GM18951 (cell line): ENCODE measurements around the gene RAB6D.
"Not testable (repeated sequence)": the region's sequence is repeated elsewhere in the genome, so short reads cannot be mapped to it uniquely, and the experiment has no call there.

ENCODE experiments used
- POLR2A ChIP-seq: IDR thresholded peaks from 4 replicates; pipeline ENCODE4 v1.6.1; 2011; ENCODE audit warnings: mild to moderate bottlenecking; ENCODE audit not compliant: insufficient read length, insufficient read depth; ENCODE audit errors: extremely low read depth
- in situ Hi-C: fragments of 300-500 bp; cut with MboI; formaldehyde crosslinking; loops from one replicate; pipeline ENCODE4 v1.12.0; 2022; ENCODE audit warnings: low sequenced_read_pairs, mixed read lengths, inconsistent platforms; ENCODE audit not compliant: unreplicated experiment

RAB6D gene

DNA sequence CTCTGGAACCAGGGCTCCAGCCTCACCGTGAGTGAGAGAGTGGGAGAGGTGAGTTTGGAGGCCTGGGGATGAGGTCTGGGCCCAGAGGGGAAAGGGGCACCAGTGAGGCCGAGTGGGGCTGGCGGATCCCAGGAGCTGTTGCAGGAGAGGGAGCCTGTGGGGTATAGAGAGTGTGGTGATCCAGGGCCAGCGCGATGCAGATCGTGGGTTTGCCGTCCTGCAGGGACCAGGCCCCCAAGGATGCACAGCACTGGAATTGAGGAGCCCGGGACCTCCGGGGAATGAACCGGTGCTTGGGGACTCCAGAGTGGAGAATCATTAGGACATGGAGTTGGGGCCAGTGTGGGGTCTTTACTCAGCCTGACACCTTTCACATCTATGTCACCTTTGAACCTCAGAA is 25.7 kb upstream of the RAB6D start:
- TF ChIP-seq POLR2A = no peak

DNA sequence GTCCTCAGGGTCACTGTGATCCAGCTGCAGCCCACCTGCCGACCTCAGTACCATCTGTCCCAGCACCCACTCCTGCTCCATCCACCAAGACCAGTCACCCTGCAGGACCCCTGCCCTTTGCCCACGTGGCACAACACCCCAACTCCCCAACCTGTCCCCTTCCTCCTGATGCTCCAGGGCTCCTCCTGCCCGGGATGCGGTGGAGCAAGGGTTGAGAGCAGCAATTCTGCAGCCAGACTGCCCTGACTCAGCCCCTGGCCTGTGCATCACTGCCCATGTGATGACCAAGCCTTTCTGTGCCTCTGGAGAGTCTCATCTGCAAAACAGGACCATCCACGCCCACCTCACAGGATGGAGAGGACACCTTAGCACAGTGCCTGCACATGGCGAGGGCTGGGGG is 24.9 kb upstream of the RAB6D start:
- in situ Hi-C loops = not testable (repeated sequence)

More for the DNA sequence above, 25.7 kb upstream of the RAB6D start:
- in situ Hi-C loops = no loop called here

DNA sequence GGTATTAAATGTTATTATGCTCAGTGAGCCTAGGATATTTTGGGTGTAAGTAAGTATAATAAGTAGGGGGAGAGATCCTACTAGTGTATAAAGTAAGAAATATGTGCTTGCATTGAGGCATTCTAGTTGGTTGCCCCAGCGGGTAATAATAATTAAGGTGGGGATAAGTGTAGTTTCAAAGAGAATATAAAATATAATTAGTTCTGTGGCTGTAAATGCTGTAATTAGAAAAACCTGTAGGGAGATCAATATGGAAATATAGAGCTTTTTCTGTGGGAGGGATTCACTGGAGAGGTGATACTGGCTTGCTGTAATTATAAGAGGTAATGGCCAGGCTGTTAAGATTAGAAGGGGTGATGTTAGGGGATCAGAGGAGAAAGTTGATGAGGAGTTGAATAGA is 9.1 kb upstream of the RAB6D start:
- in situ Hi-C loops = loop anchor here (5.0 kb wide), 1 partner anchor 1096 kb away; no protein-coding TSS in a partner anchor

DNA sequence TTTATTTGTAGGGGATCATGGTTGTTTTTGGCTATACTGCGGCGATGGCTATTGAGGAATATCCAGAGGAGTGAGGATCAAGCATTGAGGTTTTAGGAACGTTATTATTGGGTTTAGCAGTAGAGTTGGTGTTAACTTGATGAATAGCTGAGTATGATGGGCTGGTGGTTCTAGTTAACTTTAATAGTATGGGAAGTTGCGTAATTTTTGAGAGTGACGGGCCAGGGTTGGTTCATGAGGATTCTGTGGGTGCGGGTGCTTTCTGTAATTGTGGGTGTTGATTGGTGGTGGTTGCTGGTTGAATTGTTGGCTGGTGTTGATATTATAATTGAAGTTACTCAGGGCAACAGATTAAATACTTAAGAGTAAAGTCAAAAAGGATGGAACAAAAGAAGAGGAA is 6.0 kb upstream of the RAB6D start:
- in situ Hi-C loops = loop anchor here (5.0 to 10.0 kb wide), 2 partner anchors 1093 to 1385 kb away; no protein-coding TSS in a partner anchor
- TF ChIP-seq POLR2A = no peak

DNA sequence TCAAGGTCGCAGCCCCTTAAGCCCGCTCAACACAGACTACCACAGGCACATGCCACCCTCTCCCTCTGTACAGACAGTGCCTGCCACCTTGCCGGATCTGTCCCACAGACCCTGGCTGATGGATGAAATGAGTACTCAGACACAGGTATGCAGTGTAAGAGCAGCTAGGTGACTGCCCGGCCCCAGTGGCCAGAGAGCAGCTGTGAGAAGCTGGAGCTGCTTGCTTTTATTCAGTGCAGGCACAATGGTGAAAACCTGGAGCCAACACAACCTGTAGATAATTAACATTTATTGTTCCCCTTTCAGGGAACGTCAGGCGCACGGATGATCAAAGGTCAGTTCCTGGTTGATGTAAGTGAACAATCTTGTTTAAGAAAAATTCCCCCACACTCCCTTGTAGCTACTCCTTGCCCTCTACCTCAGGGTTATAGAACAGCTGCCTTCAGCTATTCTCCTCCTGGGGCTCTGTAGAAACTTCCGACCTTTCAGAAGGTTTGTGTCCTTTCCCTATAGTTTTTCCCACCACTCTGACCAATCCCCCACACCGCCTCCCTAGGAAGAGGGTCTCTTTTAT is 4.6 kb upstream of the RAB6D start:
- in situ Hi-C loops = loop anchor here (10.0 kb wide), 1 partner anchor 1384 kb away; no protein-coding TSS in a partner anchor

DNA sequence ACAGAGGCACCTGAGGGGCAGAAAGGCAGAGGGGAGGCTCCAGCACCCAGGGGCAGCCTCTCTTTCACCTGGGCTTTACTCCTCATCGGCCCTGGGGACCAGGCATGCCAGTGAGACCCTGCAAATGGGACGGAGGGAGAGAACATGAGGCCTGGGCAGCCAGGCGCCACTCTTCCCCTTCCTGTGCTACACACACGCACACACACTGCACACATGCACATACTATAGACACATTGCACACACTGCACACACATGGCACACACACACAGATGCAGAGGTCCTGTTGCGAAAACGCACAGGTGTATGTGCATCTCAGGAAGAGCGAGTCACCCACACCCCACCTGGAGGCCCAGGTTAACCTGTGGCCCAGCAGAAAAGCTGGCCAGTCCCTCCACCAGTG is 3.4 kb upstream of the RAB6D start:
- in situ Hi-C loops = loop anchor here (10.0 kb wide), 1 partner anchor 1383 kb away; no protein-coding TSS in a partner anchor
- TF ChIP-seq POLR2A = no peak

DNA sequence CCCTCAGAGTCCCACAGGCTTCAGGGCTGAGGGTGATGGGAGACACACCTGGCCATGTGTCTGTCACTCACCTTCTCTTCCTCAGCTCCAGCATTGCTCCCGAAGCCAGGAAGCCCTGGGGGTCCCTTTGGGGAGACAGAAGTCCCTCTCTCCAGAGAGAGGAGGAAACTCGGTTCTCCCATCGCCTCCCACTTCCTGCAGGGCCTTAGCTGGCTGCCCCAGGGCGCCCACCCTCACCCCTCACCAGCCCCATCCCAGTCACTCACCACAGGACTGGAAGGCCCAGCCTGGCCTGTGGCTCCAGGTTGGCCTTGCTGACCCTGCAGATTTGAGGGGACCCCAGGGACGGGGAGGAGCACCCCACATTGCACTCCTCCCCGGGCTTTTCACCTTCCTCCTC is 2.7 kb upstream of the RAB6D start:
- in situ Hi-C loops = loop anchor here (10.0 kb wide), 1 partner anchor 1382 kb away; no protein-coding TSS in a partner anchor

DNA sequence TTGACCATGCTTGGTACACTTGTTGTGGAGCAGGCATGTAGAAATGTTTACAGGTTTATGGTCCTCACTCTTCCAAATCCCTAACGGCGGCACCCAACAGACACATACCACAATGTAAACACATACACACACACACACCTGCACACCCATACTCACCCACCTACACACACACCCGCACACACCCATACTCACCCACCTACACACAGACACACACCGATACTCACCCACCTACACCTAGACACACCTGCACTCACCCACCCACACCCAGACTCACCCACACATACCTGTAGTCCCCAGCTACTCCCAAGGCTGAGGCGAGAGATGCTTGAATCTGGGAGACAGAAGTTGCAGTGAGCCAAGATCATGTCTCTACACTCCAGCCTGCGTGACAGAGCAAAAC is 1.5 kb upstream of the RAB6D start:
- in situ Hi-C loops = loop anchor here (10.0 kb wide), 1 partner anchor 1381 kb away; no protein-coding TSS in a partner anchor
- TF ChIP-seq POLR2A = no peak

More for the DNA sequence above, 2.7 kb upstream of the RAB6D start:
- TF ChIP-seq POLR2A = no peak

DNA sequence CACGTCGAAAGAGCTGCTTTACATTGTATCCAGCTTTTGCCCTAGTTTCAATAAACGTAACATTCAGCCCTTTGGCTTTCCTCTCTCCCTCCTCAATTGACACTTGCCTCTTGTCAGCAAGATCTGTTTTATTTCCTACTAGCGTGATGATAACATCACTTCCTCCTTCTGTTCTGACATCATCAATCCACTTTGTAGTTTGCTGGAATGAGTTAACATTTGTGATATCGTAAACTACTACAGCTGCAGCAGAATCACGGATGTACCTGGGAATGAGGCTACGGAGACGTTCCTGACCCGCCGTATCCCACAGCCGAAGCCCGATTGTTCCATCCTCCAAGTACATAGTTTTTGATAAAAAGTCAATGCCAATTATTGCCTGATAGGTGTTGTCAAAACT is 755 bp downstream of the RAB6D start:
- in situ Hi-C loops = loop anchor here (10.0 kb wide), 1 partner anchor 1378 kb away; no protein-coding TSS in a partner anchor

DNA sequence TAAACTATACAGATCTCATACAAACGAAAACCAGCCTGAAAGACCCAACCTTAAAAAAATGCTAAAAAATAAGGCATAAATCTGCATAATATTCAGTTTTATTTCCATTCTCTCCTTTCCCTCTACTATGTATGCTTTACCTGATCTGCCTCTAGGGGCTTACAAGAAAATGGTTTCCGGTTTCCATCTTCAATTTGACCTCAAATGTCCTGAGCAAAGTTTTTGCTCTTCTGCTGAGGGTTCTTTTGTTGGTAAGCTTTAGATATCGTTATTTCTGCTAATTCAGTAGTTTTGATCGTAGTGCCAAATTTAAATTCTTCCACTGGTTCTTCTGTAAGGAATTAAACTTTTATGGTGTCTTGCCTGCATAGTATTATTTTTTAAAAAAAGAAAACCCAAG is 2.2 kb downstream of the RAB6D start:
- in situ Hi-C loops = loop anchor here (10.0 kb wide), 1 partner anchor 1377 kb away; no protein-coding TSS in a partner anchor

DNA sequence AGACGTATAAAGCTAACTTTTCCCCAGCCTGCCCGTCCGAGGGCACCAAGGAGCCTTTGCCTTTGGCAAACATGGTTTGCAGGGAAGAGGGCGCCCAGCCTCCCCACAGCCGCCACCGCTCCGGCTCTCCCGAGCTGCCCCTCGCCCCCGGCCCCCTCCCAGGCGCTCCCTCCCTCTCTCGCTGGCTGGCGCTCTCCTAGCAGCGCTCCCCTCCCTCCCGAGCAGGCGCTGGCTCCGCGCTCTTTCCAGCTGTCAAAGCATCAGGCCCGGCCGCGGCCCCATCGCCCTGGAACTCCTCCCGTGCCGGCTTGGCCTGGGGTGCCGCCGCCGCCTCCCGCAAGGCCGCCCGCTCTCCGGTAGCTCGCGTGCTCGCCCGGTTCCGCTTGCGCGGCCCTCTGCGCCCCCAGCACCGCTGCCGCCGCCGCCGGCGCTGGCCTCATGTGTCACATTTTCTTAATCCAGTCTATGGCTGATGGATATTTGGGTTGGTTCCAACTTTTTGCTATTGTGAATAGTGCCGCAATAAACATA is 10.7 kb downstream of the RAB6D start:
- in situ Hi-C loops = not testable (repeated sequence)

DNA sequence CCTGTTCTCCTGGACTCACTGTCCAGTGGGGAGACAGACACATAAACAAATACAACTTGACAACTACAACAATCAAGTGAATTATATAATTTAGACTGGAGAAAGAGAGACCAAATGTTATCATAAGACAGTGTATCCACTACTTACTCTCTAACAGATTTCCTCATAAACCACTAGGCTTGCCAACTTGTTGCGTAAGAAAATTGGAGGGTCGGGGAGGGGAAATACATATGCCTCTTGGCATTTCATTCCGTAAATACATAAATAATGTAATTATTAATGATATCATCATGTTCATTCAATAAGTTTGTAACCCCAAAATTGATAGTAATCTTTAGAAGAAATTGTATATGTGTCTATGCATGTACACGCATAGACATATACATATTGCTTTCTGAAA is 14.9 kb downstream of the RAB6D start:
- TF ChIP-seq POLR2A = no peak
- in situ Hi-C loops = no loop called here

DNA sequence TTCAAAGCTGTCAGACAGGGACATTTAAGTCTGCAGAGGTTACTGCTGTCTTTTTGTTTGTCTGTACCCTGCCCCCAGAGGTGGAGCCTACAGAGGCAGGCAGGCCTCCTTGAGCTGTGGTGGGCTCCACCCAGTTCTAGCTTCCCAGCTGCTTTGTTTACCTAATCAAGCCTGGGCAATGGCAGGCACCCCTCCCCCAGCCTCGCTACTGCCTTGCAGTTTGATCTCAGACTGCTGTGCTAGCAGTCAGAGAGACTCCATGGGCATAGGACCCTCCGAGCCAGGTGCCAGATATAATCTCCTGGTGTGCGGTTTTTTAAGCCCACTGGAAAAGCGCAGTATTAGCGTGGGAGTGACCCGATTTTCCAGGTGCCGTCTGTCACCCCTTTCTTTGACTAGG is 16.9 kb downstream of the RAB6D start:
- in situ Hi-C loops = not testable (repeated sequence)

DNA sequence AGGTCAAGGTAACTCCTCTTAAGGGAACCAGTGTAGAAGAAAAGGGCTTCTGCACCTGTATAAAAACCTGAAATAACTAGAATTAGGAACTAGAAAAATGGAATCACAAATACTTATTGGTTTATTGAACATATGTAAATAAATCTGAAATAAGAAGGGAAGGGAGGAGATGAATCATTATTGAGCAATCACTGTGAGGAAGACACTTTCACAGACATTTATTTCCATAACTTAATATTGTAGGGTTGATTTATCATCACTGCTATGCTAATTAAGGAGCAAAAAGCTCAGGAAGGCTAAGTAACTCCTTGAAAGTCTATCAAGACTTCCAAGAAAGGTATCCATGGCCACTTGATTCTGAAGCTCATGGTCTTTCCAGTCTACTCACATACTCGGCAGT is 24.7 kb downstream of the RAB6D start:
- in situ Hi-C loops = not testable (repeated sequence)

DNA sequence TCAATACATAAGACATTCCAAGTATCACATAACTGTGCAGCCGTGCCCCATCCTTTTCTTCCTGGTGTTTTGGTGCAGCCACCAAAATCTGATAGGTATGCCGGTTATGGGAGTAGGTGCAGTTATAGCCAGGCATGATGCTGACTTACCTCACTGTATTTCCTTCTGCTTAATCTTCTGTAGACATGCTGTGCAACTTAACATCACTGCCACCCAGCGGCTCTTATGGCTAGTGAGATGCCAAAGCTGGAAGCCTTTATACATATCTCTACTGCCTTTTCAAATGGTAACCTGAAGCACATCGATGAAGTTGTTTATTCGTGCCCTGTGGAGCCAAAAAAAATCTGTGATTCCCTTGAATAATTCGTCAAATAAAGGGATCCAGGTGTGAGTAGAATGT is 28.6 kb downstream of the RAB6D start:
- in situ Hi-C loops = not testable (repeated sequence)

DNA sequence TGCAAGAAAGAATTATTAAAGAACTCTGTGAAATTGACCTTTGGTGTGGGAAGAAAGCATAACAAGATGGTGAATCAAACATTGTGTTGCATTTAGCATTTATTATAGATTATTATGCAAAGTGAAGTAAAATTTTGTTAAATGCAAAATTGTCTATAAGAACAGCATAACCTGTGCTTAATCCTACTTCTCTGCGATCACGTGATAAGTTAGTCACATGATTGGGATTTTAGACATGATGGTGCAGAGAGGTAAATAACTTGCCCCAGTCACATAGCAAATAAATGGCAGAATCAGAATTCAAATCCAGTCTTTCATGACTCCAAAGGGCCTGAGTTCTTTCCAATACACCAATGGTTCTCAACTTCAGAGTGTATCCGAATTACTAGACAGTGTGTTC is 31.3 kb downstream of the RAB6D start:
- in situ Hi-C loops = not testable (repeated sequence)

DNA sequence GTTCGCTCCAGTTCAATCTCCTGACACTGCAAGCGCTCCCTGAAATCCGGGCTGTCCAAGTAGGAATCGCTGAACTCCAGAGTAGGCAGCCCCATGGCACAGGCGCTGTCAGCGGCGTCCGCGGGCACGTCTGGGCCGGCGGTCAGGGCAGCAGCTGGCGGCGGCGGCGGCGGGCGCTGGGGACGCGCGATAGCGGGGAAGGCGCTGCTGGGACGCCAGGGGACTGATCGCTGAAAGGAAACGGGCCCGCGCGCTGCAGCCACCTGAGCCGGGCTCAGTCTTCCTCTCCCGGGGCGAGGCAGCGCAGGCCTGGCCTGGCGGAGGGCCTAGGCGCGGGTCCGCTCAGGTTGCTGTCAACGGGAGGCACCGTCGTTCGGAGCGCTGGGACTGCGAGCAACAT is 33.0 kb downstream of the RAB6D start:
- in situ Hi-C loops = not testable (repeated sequence)
